GM12801 (cell line): ENCODE data around the gene DTD1.

ENCODE experiments used
- TF ChIP-seq, protein P1 (sequence below): IDR thresholded peaks from one replicate; pipeline ENCODE4 v1.5.1; 2011; ENCODE audit warnings: control low read depth; ENCODE audit not compliant: insufficient read length; ENCODE audit errors: extremely low read depth

The DTD1 gene

DNA sequence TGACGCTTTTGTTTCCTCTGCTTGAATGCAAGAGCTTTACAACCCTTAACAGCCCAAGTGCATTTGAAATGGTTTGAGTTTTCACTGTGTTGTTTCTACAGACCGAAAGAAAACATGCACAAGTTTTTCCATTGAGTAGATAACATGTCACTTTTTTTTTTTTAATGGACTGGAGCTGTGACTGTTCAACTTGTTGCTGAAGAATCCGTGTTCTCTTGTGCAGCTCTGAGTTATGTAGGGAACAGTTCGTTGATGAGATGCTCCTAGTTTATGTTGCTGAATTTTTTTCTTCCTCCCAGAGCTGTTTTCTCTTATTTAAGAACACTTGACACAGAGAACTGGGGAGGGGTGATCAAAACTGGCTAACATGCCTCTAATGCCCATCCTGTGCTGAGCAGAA is 89.3 kb downstream of the DTD1 start:
- TF ChIP-seq, protein P1, sequence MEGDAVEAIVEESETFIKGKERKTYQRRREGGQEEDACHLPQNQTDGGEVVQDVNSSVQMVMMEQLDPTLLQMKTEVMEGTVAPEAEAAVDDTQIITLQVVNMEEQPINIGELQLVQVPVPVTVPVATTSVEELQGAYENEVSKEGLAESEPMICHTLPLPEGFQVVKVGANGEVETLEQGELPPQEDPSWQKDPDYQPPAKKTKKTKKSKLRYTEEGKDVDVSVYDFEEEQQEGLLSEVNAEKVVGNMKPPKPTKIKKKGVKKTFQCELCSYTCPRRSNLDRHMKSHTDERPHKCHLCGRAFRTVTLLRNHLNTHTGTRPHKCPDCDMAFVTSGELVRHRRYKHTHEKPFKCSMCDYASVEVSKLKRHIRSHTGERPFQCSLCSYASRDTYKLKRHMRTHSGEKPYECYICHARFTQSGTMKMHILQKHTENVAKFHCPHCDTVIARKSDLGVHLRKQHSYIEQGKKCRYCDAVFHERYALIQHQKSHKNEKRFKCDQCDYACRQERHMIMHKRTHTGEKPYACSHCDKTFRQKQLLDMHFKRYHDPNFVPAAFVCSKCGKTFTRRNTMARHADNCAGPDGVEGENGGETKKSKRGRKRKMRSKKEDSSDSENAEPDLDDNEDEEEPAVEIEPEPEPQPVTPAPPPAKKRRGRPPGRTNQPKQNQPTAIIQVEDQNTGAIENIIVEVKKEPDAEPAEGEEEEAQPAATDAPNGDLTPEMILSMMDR, result no peak

DNA sequence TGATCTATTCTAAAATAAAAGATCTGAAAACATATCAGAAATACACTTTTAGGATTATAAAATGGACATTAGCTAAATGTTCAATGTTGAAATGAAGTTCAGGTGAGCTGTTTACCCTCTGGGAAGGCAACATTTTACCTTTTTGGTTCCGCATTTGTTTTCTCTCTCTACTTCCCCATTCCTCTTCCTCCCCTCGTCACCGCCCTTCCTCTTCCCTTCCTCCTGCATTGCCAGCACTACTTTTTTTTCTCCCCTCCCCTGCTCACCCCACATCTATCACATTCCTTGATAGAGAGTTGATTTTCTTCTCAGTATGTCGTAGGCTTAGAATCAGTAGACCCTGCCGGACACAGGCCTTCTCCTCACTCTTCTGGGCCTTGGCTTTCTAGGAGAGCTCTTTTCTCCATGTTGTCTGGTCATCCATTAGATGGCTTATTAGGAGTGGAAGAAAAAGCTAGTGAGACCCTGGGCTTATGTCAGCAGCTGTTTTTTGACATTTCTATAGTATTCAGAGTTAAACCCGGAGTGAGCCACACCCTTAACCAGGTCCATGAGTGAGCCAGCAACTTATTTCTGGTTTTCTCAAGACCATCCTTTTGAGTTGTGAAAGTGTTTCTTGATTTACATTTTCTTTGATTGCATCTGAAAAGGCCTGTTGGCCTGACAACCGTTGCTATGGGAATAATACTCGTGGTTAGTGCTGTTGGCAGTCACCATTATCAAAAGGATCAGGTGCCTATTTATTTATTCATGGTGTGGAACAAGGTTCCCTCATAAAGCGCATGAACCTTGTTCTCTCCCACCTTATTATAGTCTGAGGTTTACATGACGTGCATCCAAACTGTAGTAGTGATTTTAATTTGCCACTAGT is 90.9 kb downstream of the DTD1 start:
- TF ChIP-seq, protein P1, result no peak

DNA sequence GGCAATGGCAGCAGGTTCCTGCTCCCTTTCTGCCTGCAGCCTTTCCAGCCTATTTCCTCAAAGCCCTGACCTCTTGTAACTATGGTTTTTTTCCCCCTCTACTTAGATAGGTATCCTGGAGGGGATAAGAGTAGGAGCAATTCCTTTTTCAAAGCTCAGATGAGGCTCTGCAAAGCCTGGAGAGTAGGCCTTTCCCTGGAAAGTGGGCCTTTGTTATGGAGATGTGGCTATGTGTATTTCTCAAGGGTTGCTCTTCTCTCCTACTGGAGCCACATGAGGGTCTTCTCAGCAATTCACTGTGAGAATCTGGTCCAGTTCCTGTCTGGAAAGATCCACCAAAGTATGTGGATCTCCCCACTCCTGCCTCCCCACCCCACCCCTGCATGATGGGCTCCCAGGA is 96.0 kb downstream of the DTD1 start:
- TF ChIP-seq, protein P1, result no peak

DNA sequence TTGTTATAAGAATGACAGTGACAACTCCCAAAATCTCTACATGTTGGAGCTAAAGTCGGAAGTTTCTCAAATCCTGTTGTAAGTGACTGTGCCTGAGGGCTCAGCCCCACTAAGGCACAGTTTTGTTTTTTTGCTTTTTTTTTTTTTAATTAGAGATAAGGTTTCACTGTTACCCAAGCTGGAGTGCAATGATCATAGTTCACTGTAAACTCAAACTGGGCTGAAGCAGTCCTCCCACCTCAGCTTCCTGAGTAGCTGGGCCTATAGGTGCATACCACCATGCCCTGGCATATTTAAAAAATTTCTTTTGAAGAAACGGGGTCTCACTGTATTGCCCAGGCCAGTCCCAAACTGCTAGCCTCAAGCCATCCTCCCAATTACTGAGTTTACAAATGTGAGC is 96.9 kb downstream of the DTD1 start:
- TF ChIP-seq, protein P1, result no peak

DNA sequence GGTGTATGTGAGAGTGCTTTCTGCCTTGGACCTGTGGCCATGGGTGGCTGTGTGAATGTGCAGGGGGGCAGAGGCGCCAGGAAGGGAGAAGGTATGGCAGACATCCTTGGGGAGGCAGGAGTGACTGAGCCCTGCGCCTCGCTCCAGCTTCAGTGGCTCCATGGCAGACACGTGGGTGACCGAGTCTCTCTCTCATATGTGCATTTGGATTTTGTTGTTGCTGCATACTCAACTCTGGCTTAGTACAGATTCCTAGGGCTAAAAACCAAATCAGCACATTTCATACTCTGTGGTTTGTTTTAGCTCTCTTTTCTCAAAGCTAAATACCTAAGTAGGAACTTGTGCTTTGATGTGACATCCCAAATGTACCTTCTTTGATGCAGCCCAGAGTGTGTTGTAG is 97.6 kb downstream of the DTD1 start:
- TF ChIP-seq, protein P1, result no peak

DNA sequence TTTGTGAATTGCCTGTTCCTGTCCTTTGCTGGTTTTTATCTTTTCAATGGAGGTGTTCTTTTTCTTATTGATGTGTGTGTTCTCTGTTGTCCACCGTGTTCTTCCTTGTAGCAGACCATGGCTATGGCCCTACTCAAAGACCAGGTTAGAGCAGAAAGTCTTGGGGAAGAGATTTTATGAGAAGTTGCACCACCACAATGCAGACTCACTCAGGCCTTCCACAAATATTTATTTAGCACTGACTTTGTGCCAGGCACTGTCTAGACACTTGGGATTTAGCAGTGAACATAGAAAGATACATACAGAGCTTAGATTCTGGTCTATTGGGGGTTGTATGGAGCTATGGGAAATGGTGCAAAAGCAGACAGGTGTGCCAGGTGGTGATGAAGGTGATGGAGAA is 98.8 kb downstream of the DTD1 start:
- TF ChIP-seq, protein P1, result no peak

DNA sequence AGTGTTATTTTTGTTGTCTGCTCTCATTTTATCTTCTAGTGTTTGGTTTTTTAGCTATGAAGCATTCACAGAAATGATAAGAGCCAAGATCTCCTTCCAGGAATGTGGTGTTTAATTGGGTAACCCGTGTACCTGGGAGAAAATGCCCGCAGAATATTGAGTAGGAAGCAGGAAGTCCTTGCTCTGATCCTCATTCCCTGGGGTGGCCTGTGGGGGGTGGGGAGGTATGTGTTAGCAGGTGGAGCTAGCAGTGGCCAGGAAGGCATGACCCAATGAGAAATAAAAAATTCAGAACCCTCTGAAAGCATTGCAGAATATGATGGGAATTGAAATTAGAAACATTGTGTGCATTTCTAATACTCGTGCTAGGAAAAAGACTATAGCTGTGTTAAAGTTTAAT is 100.8 kb downstream of the DTD1 start:
- TF ChIP-seq, protein P1, result no peak

DNA sequence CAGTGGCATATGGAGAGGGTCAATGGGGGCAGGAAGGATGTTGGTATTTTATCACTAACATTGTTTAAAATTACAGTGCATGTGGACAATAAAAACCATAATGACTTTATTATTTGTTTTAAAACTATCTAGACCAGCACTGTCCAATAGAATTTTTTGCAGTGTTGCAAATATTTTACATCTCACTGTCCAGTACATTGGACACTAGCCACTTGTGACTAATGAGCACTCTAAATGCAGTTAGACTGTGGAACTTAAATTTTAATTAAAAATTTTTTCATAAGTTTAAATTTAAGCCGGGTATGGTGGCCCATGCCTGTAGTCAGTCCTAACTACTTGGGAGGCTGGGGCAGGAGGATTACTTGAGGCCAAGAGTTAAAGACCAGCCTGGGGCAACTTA is 101.7 kb downstream of the DTD1 start:
- TF ChIP-seq, protein P1, result no peak
